ENCODE measurements around the gene RILP. TPM values are rescaled to one million over a fixed set of nuclear protein-coding genes. Genes with fewer than 3 reads are reported as not detected.

Gene RILP
- total RNA-seq, 1 donor from 2014 or later = 14.2 TPM

DNA sequence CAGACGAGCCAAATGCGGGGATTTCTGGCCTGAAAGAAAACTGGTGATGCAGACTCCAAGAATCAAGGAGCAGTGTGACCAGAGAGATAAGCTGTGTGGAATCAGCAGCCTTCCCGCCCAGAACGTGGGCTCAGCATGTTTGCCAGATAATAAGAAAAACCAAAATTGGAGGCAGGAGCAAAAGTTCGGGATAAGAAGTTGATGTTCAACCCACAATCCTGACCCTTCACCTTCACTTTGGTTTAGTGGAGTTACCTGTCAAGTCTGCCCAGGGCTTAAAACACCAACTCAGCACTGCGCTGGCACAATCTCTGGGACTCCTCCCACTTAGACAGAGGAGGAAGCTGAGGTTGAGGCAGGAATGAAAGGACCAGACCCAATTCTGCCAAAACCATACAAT, 24.1 kb downstream of the RILP start:
- peaks cover 40% of the 10 kb centered on the region for H3K4me1 Mint-ChIP-seq (ENCODE audit: unreplicated experiment)
- peak overlapping the region; percentile 89 for H3K4me3 Mint-ChIP-seq (ENCODE audit: unreplicated experiment)
- H3K36me3 Mint-ChIP-seq (ENCODE audit: low read depth, unreplicated experiment) = peaks cover 9% of the 10 kb centered on the region
- no peak for DNase-seq (ENCODE audit: low spot score)
- H3K27me3 Mint-ChIP-seq (ENCODE audit: unreplicated experiment) = peaks cover 15% of the 10 kb centered on the region
- TF ChIP-seq, protein P1, sequence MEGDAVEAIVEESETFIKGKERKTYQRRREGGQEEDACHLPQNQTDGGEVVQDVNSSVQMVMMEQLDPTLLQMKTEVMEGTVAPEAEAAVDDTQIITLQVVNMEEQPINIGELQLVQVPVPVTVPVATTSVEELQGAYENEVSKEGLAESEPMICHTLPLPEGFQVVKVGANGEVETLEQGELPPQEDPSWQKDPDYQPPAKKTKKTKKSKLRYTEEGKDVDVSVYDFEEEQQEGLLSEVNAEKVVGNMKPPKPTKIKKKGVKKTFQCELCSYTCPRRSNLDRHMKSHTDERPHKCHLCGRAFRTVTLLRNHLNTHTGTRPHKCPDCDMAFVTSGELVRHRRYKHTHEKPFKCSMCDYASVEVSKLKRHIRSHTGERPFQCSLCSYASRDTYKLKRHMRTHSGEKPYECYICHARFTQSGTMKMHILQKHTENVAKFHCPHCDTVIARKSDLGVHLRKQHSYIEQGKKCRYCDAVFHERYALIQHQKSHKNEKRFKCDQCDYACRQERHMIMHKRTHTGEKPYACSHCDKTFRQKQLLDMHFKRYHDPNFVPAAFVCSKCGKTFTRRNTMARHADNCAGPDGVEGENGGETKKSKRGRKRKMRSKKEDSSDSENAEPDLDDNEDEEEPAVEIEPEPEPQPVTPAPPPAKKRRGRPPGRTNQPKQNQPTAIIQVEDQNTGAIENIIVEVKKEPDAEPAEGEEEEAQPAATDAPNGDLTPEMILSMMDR (IDR thresholded peaks at IDR 0.05; ENCODE audit: unreplicated experiment) = no peak
- H3K27ac Mint-ChIP-seq (ENCODE audit: unreplicated experiment) = peak overlapping the region; percentile 84
- H3K9me3 Mint-ChIP-seq (ENCODE audit: unreplicated experiment) = no peaks in the 10 kb centered on the region

DNA sequence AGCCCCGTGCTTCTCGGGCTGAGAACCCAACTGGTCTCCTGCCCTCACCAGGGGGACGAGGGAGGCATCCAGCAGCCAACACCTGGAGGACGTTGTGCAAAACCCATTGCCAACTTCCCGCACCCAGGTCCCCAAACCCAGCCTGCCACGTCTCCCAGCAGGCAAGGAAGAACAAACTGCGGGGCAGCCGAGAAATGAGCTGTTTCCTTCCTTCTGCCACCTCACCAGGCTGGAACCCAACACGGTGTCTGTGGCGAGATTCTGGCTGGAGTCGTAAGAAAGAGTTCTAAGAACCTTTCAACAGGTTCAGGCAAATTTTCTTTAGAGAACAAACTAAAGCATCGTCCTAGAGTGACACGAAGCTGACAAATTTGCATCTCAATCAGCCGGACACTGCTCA, 24.6 kb downstream of the RILP start:
- Mint-ChIP-seq H3K36me3 (ENCODE audit: low read depth, unreplicated experiment) (peaks cover 9% of the 10 kb centered on the region), H3K4me1 (ENCODE audit: unreplicated experiment) (peaks cover 39% of the 10 kb centered on the region), H3K9me3 (ENCODE audit: unreplicated experiment) (no peaks in the 10 kb centered on the region), H3K27me3 (ENCODE audit: unreplicated experiment) (peaks cover 13% of the 10 kb centered on the region), H3K27ac (ENCODE audit: unreplicated experiment) (no peak overlapping the region), H3K4me3 (ENCODE audit: unreplicated experiment) (no peak overlapping the region)
- no peak for DNase-seq (ENCODE audit: low spot score)
- TF ChIP-seq, protein P1 (IDR thresholded peaks at IDR 0.05; ENCODE audit: unreplicated experiment) = no peak

DNA sequence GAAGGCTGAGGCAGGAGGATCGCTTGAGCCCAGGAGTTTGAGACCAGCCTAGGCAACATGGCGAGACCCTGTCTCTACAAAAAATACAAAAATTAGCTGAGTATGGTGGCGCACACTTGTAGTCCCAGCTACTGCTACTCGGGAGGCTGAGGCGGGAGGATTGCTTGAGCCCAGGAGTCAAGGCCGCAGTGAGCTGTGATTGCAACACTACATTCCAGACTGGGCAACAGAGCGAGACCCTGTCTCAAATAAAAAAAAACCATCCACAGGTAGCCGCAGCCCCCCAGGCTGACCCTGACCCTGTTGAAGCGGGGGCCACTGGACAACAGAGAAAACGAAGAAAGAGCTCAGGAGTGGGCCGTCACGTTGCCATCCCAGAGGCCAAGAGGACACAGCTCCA, 25.0 kb downstream of the RILP start:
- Mint-ChIP-seq H3K36me3 (ENCODE audit: low read depth, unreplicated experiment) (peaks cover 9% of the 10 kb centered on the region), H3K4me1 (ENCODE audit: unreplicated experiment) (peaks cover 40% of the 10 kb centered on the region), H3K27me3 (ENCODE audit: unreplicated experiment) (peaks cover 14% of the 10 kb centered on the region), H3K27ac (ENCODE audit: unreplicated experiment) (no peak overlapping the region), H3K9me3 (ENCODE audit: unreplicated experiment) (no peaks in the 10 kb centered on the region), H3K4me3 (ENCODE audit: unreplicated experiment) (no peak overlapping the region)
- TF ChIP-seq, protein P1 (IDR thresholded peaks at IDR 0.05; ENCODE audit: unreplicated experiment) = no peak
- no peak for DNase-seq (ENCODE audit: low spot score)

DNA sequence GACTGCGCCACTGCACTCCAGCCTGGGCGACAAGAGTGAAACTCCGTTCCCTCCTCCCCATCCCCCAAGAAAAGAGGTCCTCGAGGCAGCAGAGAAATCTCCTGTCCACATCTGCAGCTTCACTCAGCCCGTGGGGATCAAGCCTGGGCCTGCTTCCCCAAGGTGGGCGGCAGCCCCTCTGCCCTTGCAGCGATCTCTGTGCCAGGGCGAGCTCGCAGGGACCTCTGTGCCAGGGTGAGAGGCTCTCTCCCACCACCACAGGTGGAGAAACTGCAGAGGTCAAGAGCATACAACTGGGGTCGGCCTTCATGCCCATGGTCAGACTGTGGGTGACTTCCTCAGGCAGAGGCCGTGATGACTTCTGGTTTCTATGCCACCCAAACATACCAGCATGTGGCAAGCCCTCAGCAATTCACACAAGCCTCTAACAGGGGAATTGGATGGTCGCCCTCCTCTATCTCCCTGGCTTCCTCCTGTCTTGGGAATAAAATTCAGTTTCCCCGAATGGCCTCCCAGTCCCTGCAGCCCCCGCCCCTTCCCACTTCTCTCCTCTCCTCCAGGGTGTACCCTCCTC, 26.5 kb downstream of the RILP start:
- Mint-ChIP-seq H3K9me3 (ENCODE audit: unreplicated experiment) (no peaks in the 10 kb centered on the region), H3K27me3 (ENCODE audit: unreplicated experiment) (peaks cover 18% of the 10 kb centered on the region), H3K4me1 (ENCODE audit: unreplicated experiment) (peaks cover 44% of the 10 kb centered on the region), H3K27ac (ENCODE audit: unreplicated experiment) (no peak overlapping the region), H3K4me3 (ENCODE audit: unreplicated experiment) (no peak overlapping the region), H3K36me3 (ENCODE audit: low read depth, unreplicated experiment) (peaks cover 9% of the 10 kb centered on the region)
- TF ChIP-seq, protein P1 (IDR thresholded peaks at IDR 0.05; ENCODE audit: unreplicated experiment) = no peak
- DNase-seq (ENCODE audit: low spot score) = no peak

DNA sequence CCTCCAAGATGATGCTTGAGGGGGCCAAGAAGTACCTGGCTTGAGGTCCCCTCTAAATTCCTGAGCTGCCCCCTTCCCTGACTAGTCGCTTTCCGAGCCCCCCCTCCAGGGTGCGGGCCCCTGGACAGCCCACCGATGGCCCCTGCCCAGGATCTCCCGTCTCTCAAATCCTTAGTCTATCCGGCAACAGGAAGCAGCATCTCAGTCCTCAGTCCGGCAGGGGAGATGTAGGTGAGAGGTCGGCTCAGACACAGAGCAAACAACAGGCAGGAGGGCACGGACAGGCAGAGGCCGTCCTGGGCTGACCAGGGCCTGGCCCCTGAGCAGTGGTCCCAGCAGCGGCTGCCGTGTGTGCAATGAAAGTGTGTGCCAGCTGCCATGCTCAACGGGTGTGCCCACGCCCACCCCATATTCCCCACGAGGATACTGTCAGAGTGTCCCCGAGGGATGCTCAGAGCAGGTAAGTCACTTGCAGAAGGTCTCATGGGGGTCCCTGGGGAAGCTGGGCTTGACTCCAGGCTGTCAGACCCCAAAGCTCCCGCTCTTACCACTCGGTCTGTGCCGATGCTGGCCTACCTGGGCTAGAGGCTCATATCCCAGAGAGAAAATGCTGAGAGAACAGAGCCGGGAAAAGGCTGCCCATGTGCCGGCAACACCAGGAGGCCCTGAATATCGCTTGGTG, 28.3 kb downstream of the RILP start:
- H3K9me3 Mint-ChIP-seq (ENCODE audit: unreplicated experiment) = no peaks in the 10 kb centered on the region
- TF ChIP-seq, protein P1 (IDR thresholded peaks at IDR 0.05; ENCODE audit: unreplicated experiment) = no peak
- peaks cover 34% of the 10 kb centered on the region for H3K4me1 Mint-ChIP-seq (ENCODE audit: unreplicated experiment)
- H3K4me3 Mint-ChIP-seq (ENCODE audit: unreplicated experiment) = peak overlapping the region; percentile 42
- no peak overlapping the region for H3K27ac Mint-ChIP-seq (ENCODE audit: unreplicated experiment)
- peaks cover 9% of the 10 kb centered on the region for H3K36me3 Mint-ChIP-seq (ENCODE audit: low read depth, unreplicated experiment)
- DNase-seq (ENCODE audit: low spot score) = no peak
- H3K27me3 Mint-ChIP-seq (ENCODE audit: unreplicated experiment) = peaks cover 15% of the 10 kb centered on the region
